ENCODE measurements around the gene PRDM10.
"Not testable (repeated sequence)": the region's sequence is repeated elsewhere in the genome, so short reads cannot be mapped to it uniquely, and the experiment has no call there.

The PRDM10 gene

GRCh38 chr11:129896062-129896461, 106.6 kb downstream of the PRDM10 start:
- no peak for DNase-seq (ENCODE audit: low read depth, low spot score)

GRCh38 chr11:129895126-129896041, 107.3 kb downstream of the PRDM10 start, which contains the start of gene NFRKB:
NFRKB (minus strand) TSS chr11:129895578; CDS start chr11:129892849, 2,729 bp downstream.
- peak; percentile 32 for DNase-seq (ENCODE audit: low read depth, low spot score)

- no peak for DNase-seq (ENCODE audit: low read depth, low spot score)
Observed at GRCh38 chr11:129894278-129895125, 108.1 kb downstream of the PRDM10 start.

GRCh38 chr11:129888451-129888850, 114.2 kb downstream of the PRDM10 start:
- no peak for DNase-seq (ENCODE audit: low read depth, low spot score)

- DNase-seq (ENCODE audit: low read depth, low spot score): no peak
Observed at GRCh38 chr11:129885381-129885780, 117.3 kb downstream of the PRDM10 start.

- no peak for DNase-seq (ENCODE audit: low read depth, low spot score)
Observed at GRCh38 chr11:129884581-129884980, 118.1 kb downstream of the PRDM10 start.

- DNase-seq (ENCODE audit: low read depth, low spot score): no peak
Observed at GRCh38 chr11:129881570-129882170, 121.0 kb downstream of the PRDM10 start.

- DNase-seq (ENCODE audit: low read depth, low spot score): no peak
Observed at GRCh38 chr11:129880311-129880710, 122.3 kb downstream of the PRDM10 start.

- DNase-seq (ENCODE audit: low read depth, low spot score): no peak
Observed at GRCh38 chr11:129871914-129872313, 130.7 kb downstream of the PRDM10 start.

- DNase-seq (ENCODE audit: low read depth, low spot score): not testable (repeated sequence)
Observed at GRCh38 chr11:129868626-129869025, 134.0 kb downstream of the PRDM10 start.

- no peak for DNase-seq (ENCODE audit: low read depth, low spot score)
Observed at GRCh38 chr11:129866311-129866710, 136.3 kb downstream of the PRDM10 start.

GRCh38 chr11:129865701-129866100, 136.9 kb downstream of the PRDM10 start:
- DNase-seq (ENCODE audit: low read depth, low spot score): no peak

- no peak for DNase-seq (ENCODE audit: low read depth, low spot score)
Observed at GRCh38 chr11:129864811-129865210, 137.8 kb downstream of the PRDM10 start.

- peak; percentile 35 for DNase-seq (ENCODE audit: low read depth, low spot score)
Observed at GRCh38 chr11:129861702-129862522, 140.7 kb downstream of the PRDM10 start.

- DNase-seq (ENCODE audit: low read depth, low spot score): no peak
Observed at GRCh38 chr11:129856036-129856435, 146.6 kb downstream of the PRDM10 start.

GRCh38 chr11:129855086-129855485, 147.5 kb downstream of the PRDM10 start:
- no peak for DNase-seq (ENCODE audit: low read depth, low spot score)

GRCh38 chr11:129854232-129854805, 148.3 kb downstream of the PRDM10 start:
- DNase-seq (ENCODE audit: low read depth, low spot score): no peak

- DNase-seq (ENCODE audit: low read depth, low spot score): no peak
Observed at GRCh38 chr11:129853518-129854231, 149.0 kb downstream of the PRDM10 start.

- no peak for DNase-seq (ENCODE audit: low read depth, low spot score)
Observed at GRCh38 chr11:129852125-129852740, 150.4 kb downstream of the PRDM10 start.
